IPS-20b (cell line): ENCODE measurements around the gene TAAR2.

Experiments used
- H3K27ac ChIP-seq: one replicate; pipeline ENCODE4 v1.5.1; 2013; ENCODE audit warnings: low read length
- H3K27me3 ChIP-seq: 2 replicates; pipeline ENCODE4 v1.6.1; 2013; ENCODE audit warnings: mild to moderate bottlenecking, low read length, inconsistent platforms; ENCODE audit not compliant: insufficient read depth
- H3K36me3 ChIP-seq: 2 replicates; pipeline ENCODE4 v1.6.1; 2013; ENCODE audit warnings: low read depth, mild to moderate bottlenecking, inconsistent platforms, low read length, moderate library complexity; ENCODE audit not compliant: insufficient read depth
- H3K4me1 ChIP-seq: 2 replicates; pipeline ENCODE4 v1.6.1; 2013; ENCODE audit warnings: mild to moderate bottlenecking, control low read depth, inconsistent platforms, low read length, moderate library complexity; ENCODE audit not compliant: insufficient read depth
- H3K4me3 ChIP-seq: 2 replicates; pipeline ENCODE4 v1.5.1; 2013; ENCODE audit warnings: mild to moderate bottlenecking, low read length, inconsistent platforms
- H3K9ac ChIP-seq: 2 replicates; pipeline ENCODE4 v1.6.1; 2013; ENCODE audit warnings: low read depth, mild to moderate bottlenecking, inconsistent platforms, low read length, moderate library complexity
- H3K9me3 ChIP-seq: 2 replicates; pipeline ENCODE4 v1.6.1; 2013; ENCODE audit warnings: mild to moderate bottlenecking, low read depth, low read length, inconsistent platforms; ENCODE audit not compliant: insufficient read depth

TAAR2 gene

GRCh38 chr6:132570221-132570777 lies 53.8 kb downstream of the TAAR2 start, which contains the start of gene TAAR6:
Gene TAAR6, plus strand, starts transcription at chr6:132570322. Its CDS starts 0 bp downstream, at chr6:132570322.
- H3K9ac ChIP-seq, result no peak within 1 kb of the TSS
- H3K36me3 ChIP-seq, result no peaks in the 10 kb centered on the region
- H3K27me3 ChIP-seq, result no peaks in the 10 kb centered on the region
- H3K4me1 ChIP-seq, result peaks cover 42% of the 10 kb centered on the region; the same call in 1 of the 2 replicates
- no peaks in the 10 kb centered on the region for H3K9me3 ChIP-seq
- no peak within 1 kb of the TSS for H3K4me3 ChIP-seq
- no peak within 1 kb of the TSS for H3K27ac ChIP-seq

GRCh38 chr6:132569170-132569569 lies 54.9 kb downstream of the TAAR2 start:
- H3K4me3 ChIP-seq, result no peak overlapping the region
- no peak overlapping the region for H3K27ac ChIP-seq
- H3K9me3 ChIP-seq, result no peaks in the 10 kb centered on the region
- no peaks in the 10 kb centered on the region for H3K36me3 ChIP-seq
- peaks cover 42% of the 10 kb centered on the region; the same call in 1 of the 2 replicates for H3K4me1 ChIP-seq
- H3K9ac ChIP-seq, result no peak overlapping the region
- H3K27me3 ChIP-seq, result no peaks in the 10 kb centered on the region

GRCh38 chr6:132568611-132569010 lies 55.5 kb downstream of the TAAR2 start:
- no peaks in the 10 kb centered on the region for H3K9me3 ChIP-seq
- H3K27me3 ChIP-seq, result no peaks in the 10 kb centered on the region
- no peak overlapping the region for H3K9ac ChIP-seq
- no peaks in the 10 kb centered on the region for H3K36me3 ChIP-seq
- H3K4me3 ChIP-seq, result no peak overlapping the region
- peaks cover 42% of the 10 kb centered on the region; the same call in 1 of the 2 replicates for H3K4me1 ChIP-seq
- H3K27ac ChIP-seq, result no peak overlapping the region

GRCh38 chr6:132567566-132567965 lies 56.5 kb downstream of the TAAR2 start:
- H3K36me3 ChIP-seq, result no peaks in the 10 kb centered on the region
- no peaks in the 10 kb centered on the region for H3K27me3 ChIP-seq
- H3K4me1 ChIP-seq, result peaks cover 42% of the 10 kb centered on the region; the same call in 1 of the 2 replicates
- H3K4me3 ChIP-seq, result no peak overlapping the region
- no peaks in the 10 kb centered on the region for H3K9me3 ChIP-seq
- H3K9ac ChIP-seq, result no peak overlapping the region
- no peak overlapping the region for H3K27ac ChIP-seq
